GOT3 (cell line): ENCODE data around the gene SFXN2.
"Not testable (repeated sequence)": the region's sequence is repeated elsewhere in the genome, so short reads cannot be mapped to it uniquely, and the experiment has no call there.

Source experiments
- DNase-seq: peaks from one replicate; lab custom pipeline; 2025; ENCODE audit warnings: mixed read lengths; lab: John Stamatoyannopoulos, UW

Gene SFXN2, protein sequence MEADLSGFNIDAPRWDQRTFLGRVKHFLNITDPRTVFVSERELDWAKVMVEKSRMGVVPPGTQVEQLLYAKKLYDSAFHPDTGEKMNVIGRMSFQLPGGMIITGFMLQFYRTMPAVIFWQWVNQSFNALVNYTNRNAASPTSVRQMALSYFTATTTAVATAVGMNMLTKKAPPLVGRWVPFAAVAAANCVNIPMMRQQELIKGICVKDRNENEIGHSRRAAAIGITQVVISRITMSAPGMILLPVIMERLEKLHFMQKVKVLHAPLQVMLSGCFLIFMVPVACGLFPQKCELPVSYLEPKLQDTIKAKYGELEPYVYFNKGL

DNA sequence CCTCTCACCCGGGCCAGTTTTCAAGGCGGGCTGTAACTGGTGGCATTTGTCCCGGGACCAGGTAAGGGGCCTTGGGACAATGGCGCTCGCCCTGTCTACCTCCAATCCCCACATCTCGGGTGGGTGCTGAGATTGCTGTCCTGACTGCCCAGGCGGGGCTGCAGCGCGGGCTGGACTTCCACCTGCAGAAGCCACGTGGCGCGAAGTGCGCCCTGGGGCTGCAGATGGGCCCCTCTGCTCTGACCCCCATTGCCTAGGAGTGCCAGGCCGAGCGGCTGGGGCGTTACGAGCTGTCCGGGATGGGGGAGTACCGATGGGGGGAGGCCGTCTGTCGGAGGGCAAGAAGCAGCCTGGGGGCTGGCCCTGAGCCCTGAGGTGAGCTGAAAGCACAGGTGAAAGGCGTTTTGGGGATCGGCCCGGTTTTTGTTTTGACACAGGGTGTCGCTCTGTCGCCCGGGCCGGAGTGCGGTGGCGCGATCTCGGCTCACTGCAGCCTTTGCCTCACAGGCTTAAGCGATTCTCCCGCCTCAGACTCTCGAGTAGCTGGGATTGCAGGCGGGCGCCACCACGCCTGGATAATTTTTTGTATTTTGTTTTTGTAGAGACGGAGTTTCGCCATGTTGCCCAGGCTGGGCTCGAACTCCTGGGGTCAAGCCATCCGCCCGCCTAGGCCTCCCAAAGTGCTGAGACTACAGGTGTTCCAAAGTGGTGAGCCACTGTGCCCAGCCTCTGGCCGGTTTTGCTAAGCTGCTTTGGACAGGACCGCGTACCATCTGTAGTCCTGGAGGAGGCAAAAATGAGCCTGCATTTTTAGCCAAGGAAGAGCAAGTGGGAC is at the start of gene SFXN2:
SFXN2 (plus strand) TSS at position 16 of the 835 bp plus-strand sequence. CDS start 12,001 bp downstream, outside the sequence.
- no peak for DNase-seq

DNA sequence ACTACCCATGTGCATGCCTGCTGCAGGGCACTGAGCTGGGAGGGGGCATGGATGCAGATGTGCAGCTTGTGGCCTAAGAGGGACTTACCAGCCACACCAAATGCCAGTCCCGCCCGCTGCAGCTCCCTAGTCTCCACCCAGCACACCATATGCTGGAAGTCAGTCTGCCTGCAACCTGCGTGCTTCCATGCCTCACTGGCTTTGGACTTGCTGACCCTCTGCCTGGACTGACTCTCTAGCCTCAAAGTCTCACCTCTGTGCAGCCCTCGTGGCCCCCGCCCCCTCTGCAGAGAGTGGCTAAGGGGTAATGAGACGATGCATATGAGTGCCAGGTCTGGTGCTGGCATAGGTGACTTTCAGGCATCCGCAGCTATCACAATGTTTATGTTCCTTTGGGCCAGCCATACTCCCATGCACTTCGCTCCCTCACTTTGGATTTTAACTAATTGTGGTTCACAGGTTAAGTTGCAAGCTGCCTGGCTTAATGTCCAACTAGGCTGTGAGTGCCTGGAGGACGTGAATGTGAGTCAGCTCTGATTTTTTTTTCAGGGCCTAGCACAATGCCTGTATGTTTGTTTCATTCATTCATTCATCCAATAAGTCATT is 48.4 kb upstream of the SFXN2 start:
- no peak for DNase-seq

DNA sequence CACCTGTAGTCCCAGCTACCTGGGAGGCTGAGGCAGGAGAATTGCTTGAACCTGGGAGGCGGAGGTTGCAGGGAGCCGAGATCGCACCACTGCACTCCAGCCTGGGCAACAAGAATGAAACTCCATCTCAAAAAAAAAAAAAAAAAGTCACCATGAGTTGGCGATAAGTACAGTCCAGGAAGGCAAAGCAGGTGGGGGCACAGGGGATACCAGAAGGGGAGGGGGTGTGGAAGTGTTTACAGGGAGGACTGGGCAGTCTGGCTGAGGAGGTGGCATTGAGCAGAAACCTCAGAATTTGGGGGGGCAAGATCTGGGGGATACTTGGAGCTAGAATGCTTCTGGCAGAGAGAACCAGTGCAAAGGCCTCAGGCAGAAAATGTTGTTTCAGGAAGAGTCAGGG is 47.0 kb upstream of the SFXN2 start:
- not testable (repeated sequence) for DNase-seq

DNA sequence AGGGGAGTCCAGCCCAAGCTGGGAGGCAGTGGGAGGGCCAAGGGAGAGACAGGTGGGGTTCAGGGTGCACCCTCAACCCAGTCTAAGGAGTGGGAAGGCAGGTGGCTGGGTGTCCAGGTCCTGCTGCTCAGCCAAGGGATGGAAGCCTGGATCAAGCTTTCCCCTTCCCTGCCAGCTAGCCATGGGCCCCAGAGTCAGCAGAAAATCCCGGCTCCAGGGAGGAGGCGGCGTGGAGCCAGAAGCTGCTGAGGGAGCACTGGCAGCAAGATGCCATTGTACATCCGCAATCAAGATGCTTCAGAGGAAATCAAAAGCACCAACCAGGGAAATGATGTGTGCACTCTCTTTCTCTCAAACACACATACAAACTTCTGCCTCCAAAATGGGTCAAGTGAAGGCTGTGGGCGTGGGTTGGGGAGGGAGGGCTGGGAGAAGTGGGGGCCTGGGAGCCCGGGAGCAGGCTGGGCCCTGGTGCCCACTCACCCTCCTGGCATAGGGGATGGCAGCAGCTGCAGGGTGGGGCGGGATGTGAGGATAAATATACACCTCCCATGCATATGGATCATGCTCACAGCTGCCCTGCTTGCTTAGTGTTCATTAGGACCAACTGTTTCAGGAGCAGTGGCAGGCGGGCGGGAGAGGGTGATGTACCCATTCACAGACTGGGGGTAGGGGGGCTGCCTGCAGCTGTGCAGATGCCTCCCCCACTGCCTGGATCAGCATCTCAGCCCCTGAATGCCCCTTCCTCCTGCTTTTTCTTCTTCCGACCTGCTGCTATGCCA is 45.9 kb upstream of the SFXN2 start:
- no peak for DNase-seq

DNA sequence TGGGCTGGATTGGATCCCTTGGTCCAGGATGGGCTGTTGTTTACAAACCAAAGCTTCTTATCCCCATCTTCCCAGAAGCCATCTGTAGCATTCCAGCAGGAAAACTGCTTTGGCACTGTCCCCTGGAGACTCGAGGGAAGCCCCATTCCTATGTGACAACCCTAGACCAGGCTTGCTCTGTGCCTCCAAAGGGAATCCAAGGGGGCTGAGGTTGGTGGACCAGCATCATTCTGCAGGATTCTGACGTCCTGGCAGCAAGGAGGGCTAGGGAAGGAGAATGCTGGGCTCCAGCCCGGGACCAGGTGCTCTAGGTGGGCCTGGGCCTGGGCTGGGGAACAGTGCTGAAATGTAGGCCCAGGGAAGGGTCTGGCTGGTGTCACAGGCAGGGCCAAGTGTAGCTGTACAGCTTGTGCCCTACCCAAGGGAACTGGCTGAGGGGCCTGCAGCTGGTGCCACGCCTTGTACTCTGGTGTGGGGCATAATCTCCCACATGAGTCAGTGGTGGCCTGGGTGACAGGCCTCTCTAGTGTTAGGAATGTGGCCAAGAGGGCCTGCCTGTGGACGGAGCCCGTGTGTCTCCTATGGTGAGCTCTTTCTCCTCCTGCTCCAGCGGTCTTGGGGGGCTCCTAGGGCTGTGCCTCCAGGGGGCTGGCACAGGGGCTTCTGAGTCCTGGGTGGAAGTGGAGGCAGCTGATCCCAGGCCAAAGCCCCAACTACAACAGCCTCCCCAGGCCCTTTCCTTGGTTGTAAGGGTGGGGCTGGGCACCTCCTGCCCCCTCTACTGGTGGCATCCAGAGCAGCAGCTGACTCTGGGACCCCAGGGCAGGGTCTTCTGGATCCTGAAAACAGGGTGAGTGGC is 45.0 kb upstream of the SFXN2 start:
- DNase-seq, result no peak

DNA sequence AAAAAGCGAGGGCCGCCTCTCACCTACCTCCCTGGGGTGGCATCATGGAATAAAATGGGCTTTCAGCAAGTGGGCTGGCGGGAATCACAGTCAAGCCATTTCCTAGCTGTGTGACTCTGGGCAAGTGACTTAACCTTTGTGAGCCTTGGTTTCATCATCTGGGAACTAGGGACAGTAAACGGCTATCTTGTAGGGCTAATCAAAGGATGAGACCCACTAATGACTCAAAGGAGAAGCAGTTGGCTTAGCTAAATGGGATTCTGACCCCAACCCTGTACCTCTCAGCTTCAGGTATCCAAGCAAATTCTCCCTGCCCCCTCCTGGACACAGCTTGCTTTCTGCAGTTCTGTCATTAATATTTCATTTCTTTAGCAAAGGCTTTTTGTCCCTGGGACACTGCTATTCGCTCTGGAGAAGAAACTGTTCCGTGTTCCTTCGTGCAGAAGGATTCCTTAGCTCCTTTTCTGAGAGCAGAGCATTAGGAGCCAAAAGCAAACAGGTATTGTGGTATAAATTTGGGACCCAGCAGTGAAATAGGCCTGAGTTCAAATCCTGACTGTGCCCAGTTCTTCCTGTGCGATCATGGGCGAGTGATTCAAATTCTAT is 44.3 kb upstream of the SFXN2 start:
- DNase-seq, result no peak

DNA sequence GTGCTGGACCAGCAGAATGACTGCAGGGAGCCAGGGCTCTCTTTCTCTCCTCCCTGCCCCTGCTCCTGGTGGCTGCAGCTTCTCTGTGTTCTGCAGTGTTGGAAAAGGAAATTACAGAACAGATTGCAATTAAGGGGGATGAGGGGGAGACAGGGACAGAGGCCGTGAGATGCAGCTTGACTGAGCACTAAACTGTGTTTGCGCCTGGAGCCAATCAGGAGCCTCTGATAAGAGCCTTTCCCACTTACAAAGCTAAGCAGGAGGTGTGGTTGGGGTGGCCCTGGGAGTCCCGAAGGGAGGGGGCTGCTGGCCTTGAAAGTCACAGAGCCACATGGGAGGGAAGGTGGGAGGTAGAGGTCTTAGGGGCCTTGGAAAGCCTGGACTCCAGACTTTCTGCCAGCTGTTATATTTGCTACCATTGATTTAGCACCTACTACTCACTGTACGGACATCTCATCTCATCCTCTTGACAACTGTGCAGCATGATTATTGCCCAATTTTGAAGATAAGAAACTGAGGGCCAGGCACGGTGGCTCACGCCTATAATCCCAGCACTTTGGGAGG is 43.5 kb upstream of the SFXN2 start:
- DNase-seq, result no peak

DNA sequence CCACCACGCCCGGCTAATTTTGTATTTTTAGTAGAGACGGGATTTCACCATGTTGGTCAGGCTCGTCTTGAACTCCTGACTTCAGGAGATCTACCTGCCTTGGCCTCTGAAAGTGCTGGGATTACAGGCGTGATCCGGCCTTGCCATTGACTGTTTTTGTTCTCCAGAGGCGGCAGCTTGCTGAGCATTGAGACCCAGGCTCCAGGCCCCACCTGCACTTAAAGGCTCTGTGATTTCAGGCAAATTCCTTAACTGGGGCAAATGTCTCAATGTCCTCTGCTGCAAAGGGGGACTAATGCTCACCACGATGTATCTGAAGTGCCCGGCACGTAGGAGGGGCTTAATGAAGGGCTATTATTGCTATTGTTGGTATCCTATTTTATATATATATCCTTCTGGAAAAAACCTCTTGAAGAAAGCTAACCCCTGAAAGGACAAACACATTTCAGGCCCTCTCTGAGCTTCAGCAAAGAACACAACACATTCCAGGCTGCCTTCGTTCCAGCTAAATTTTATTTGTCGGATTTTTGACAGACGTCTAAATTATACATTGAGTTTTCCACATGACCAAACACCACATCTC is 41.1 kb upstream of the SFXN2 start:
- no peak for DNase-seq

DNA sequence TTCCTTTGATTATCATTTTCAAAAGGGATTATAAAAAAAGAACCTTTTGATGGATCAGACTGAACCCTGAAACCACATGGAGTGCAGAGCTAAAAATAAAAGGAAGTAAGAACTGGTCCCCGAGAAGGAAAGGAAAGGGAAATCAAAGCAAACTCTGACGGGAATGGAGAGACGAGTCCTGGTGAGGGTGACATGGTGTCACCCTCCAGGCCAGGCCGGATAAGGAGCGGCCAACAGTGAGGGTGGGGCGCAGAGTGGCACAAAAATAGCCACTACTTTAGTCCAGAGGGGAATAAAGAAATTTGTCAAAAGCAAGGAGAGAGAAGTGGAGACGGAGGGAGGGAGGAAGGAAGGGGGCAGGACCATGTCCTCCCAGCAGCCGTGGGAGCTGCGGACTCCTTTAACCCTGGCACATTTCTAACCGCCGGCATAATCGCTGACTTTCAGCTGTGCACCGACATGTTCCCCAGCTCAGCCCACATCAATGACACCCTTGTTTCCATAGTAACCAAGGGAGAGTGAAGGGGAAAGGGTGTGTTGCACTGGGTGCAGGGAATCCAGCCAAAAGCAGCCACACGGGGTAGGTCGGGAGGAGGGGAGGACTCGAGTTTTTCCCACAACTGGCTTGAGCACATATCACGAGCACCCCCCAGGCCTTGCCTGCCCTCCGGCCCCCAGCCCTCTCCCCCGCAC is 40.5 kb upstream of the SFXN2 start:
- DNase-seq, result no peak

DNA sequence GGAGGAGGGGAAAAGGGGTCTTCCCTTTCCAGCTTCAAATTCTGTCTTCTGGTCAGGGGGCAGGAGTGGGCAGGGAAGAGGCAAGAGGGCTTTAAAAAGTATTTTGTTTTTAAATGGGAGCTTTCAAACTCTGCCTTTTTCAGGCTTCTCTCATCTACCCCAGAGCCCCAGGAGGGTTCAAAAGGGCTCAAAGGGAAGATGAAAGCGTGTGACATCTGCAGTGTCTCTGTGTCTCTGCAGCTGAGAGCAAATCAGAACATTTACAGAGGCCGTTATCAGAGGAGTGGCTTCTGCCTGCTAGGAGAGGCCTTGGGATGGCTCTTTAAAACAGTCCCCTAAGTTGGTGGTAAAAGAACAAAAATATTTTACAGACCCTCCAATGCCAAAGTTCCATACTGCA is 39.9 kb upstream of the SFXN2 start:
- no peak for DNase-seq

DNA sequence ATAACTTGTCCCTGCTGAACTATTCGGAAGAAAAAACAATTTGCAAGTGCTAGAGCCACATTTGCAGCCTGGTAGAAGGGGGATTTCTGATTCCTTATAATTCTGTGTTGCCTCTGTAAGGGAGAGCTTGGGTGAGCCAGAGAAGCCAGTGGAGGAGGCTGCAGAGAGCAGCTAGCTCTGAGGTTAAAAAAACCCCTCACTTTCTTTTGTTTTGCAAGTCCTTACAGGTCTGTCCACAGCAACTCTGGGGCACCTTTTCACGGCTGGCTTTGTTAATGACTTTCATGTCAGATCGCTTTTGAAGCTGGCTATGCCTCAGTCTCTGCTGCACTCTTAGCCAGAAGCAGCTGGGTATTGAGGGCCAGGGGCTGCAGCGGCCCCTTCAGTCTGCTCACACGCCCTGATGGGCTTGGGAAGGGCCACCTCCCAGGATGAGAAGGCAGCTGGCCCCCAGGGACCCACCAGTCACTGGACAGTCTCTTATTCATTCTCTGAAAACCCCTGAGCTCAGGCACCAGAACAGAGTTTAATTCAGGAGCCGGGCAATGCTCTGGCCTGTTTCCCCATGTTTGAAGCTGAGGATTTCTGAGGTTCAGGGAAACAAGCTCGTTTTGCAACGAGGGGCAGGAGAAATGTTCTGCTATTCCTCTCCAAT is 39.3 kb upstream of the SFXN2 start:
- no peak for DNase-seq

DNA sequence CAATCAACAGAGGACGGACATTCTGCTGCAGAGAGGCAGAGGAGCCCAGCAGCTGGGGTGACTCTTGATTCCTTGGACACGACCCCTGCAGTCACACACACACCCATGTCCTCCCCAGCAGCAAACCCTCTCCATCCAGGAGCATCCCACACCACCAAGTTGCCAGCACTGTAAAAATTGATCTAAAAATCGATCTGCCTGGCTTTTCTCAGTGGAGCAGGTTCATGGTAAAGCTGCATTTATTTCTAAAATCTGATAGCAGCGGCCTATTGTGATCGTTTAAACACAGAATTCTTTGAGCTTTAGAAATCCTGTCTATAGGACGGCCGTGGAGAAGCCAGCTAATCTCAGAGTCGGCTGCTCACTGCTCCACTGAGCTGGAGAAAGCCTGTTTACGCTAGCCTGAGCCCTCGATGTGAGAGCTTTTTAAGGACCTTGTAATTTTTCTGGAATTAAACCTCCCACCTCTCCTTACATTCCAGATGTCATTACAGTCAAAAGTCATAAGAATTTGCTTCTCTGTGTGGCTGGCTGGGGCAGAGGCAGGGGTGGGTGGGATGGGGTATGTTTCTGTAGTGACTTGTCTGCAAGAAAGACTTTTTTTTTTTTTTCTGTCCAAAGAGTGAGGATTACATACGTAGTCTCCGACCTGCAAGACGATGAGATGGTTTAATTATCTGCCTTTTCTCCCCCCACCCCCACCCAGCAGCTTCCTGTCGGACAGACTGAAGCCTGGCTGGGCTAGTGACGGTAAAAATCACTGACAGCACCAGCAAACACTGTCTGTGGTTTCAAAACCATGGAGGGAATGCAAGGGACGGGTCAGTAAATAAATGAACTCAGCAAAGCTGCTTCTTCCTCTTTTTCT is 38.5 kb upstream of the SFXN2 start:
- DNase-seq, result no peak

DNA sequence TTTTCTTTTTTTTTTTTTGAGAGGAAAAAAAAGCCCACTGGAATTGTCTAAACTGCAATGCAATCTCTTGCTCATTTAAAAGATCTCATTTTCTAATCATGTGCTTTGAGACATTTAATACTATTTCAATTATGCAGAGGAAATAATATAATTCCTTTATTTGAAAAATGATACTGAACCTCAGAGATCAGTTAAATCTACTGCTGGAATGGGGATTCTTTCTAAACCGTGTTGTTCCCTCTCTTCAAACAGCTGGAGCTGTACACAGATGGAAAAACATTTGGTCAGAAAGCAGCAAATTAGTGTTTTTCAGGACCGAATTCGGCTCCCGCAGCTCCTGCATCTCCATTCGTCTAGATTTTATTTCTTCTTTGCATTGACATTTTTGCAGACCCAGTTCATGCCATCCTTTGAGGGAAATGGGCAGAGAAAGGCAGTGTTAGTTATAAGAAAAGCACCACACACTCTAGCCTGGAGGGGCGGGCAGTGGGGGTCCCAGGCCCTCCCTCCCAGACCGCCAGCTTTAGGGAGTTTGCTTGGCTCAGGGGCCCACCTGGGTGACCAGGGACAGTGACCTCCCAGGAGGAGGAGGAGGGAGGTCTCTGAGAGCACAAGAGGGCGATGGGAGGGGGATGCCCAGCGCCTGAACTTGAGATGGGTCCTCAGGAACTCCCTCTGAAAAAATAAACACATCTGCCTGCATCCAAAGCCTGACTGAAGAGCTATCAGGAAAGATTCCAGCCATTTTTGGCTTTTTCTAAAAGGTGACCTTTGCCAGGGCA is 37.7 kb upstream of the SFXN2 start:
- no peak for DNase-seq

DNA sequence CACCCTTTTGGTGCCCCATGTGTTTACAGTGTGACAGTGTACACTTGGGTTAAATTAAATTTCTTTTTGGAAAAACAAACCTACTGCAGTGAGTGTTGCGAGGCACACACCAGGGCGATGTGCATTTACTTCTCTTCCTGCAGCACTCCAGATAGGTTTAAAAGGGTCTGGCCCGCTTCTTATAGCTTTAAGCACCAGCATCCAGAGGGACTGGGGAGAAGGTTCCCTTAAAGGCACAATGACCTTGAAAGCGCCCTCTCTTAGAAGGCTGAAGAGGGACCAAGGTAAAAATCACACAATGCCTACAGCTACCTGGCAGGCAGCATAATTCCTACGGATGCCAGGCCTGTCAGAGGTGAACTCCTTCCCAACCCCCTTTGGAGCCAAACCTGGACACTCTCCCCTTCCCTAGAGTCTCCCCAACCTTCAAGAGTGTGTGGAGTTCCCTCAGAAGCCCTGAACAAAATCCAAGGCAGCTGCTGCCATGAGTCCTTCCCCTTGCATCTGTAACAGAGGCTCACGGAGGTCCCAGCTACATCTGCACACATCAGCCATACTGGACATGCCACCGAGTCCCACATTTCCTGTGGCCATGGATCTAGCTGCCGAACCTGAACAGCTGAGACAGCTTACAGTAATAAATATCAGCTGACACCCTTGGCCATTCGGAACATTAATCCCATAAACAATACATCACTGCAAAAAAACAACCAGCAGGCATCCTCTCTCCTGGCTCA is 36.9 kb upstream of the SFXN2 start:
- DNase-seq, result no peak

DNA sequence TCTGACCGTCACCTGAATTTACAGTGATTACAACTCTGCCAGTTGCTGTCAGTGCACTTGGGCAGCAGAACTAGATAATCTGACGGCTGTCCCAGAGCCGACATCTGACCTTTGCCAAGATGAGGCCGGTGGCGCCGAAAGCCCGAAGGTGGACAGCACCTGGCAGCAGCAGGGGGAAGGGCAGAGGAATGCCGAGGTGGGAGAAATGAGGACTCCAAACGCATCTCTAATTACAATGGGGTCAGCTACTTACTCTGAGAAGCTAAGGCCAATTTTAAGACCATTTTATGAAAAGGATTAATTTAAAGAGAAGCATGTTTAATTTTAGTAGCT is 36.4 kb upstream of the SFXN2 start:
- DNase-seq, result no peak

DNA sequence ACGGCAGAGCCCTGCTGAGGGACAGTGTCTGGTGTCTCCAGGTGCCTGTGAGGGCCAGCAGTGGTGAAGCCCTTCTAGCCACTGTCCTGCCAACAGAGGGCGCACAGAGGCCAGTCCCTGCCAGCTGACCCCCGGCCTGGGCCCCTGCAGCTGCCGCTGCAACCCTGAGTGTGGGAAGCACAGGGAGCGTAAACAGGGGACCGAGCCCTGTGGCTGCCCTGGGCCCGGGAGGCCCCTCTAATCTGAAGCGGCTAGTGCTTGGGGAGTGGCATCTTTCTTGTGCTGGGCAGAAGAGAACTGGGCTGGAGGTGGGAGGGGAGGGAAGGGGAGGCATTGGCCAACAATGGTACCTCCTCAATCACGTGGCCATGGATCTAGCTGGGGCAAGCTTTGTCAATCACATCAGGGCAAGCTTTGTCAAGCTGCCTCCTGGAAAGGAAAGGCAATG is 35.6 kb upstream of the SFXN2 start:
- DNase-seq, result no peak
